A673 (cell line): ENCODE data around the gene AQP5.

Experiments
- EZH2 ChIP-seq: fragments of 200-600 bp; sonication (generic); IDR thresholded peaks from 2 replicates; pipeline ENCODE4 v1.6.1; 2017; ENCODE audit warnings: borderline replicate concordance, low read depth, mild to moderate bottlenecking, mixed read lengths, antibody characterized with exemption, low read length; ENCODE audit not compliant: poor library complexity, severe bottlenecking
- TF ChIP-seq, protein P1 (sequence below): fragments of 300-800, 200-600 bp; sonication (generic); conservative IDR thresholded peaks from 2 replicates; pipeline ENCODE4 v1.5.1; 2017; ENCODE audit warnings: low read depth, mild to moderate bottlenecking, antibody characterized with exemption, low read length, moderate library complexity, mixed read lengths

DNA sequence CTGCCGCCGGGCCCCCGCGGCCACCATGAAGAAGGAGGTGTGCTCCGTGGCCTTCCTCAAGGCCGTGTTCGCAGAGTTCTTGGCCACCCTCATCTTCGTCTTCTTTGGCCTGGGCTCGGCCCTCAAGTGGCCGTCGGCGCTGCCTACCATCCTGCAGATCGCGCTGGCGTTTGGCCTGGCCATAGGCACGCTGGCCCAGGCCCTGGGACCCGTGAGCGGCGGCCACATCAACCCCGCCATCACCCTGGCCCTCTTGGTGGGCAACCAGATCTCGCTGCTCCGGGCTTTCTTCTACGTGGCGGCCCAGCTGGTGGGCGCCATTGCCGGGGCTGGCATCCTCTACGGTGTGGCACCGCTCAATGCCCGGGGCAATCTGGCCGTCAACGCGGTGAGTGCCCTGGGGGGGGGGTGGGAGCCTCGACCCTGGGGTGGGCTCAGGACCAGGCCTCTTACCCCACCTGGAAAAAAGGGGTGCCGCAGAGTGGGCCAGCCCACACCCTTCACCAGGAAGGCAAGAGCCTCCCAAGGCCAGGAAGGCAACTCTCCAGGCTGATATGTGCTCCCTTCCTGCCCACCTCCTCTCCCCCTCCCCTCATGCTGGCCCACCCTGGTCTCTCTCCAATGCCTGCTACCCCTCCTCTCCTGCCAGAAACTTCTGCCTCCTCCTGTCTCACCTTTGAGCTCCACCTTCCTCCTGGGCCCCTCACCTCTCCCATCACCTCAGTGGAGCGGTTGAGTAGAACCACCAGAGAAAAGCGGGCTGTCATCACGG, 507 bp downstream of the AQP5 start:
- TF ChIP-seq, protein P1, sequence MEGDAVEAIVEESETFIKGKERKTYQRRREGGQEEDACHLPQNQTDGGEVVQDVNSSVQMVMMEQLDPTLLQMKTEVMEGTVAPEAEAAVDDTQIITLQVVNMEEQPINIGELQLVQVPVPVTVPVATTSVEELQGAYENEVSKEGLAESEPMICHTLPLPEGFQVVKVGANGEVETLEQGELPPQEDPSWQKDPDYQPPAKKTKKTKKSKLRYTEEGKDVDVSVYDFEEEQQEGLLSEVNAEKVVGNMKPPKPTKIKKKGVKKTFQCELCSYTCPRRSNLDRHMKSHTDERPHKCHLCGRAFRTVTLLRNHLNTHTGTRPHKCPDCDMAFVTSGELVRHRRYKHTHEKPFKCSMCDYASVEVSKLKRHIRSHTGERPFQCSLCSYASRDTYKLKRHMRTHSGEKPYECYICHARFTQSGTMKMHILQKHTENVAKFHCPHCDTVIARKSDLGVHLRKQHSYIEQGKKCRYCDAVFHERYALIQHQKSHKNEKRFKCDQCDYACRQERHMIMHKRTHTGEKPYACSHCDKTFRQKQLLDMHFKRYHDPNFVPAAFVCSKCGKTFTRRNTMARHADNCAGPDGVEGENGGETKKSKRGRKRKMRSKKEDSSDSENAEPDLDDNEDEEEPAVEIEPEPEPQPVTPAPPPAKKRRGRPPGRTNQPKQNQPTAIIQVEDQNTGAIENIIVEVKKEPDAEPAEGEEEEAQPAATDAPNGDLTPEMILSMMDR, result no peak
- no peak for TF ChIP-seq EZH2
